GM10266 (cell line): ENCODE results near the gene PTPRD.
"Not testable (repeated sequence)": the region's sequence is repeated elsewhere in the genome, so short reads cannot be mapped to it uniquely, and the experiment has no call there.

Experiments
- DNase-seq: peaks from one replicate; pipeline ENCODE4 v3.0.0; 2012; ENCODE audit errors: extremely low spot score
- TF ChIP-seq, protein P1 (sequence below): IDR thresholded peaks from 2 replicates; pipeline ENCODE4 v1.5.1; 2012; ENCODE audit warnings: mild to moderate bottlenecking, low read depth; ENCODE audit not compliant: control insufficient read depth, insufficient read depth; ENCODE audit errors: missing control alignments

The PTPRD gene

DNA sequence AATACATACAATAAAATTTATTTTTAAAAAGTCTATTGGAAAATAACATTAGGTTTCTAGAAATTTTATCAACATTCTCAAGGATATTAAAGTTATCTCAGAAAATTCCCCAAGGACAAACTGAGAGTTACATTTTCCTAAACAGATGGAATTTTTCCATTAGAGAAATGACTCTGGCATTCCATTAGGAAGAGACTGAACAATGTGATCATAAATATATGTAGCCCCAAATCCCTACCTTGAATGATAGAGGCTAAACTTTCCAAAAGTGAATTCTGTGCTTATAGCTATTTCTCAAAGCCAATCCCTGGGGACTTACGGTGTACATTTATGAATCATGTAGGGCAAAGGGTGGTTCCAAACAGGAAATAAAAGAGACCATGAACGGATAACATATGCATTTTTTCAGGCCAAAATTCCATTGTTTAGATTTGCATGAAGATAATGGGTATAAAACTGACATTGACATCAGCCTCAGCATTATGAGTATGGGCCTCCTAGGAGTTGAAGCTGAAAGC, 1632.2 kb downstream of the PTPRD start:
- DNase-seq: no peak
- TF ChIP-seq, protein P1, sequence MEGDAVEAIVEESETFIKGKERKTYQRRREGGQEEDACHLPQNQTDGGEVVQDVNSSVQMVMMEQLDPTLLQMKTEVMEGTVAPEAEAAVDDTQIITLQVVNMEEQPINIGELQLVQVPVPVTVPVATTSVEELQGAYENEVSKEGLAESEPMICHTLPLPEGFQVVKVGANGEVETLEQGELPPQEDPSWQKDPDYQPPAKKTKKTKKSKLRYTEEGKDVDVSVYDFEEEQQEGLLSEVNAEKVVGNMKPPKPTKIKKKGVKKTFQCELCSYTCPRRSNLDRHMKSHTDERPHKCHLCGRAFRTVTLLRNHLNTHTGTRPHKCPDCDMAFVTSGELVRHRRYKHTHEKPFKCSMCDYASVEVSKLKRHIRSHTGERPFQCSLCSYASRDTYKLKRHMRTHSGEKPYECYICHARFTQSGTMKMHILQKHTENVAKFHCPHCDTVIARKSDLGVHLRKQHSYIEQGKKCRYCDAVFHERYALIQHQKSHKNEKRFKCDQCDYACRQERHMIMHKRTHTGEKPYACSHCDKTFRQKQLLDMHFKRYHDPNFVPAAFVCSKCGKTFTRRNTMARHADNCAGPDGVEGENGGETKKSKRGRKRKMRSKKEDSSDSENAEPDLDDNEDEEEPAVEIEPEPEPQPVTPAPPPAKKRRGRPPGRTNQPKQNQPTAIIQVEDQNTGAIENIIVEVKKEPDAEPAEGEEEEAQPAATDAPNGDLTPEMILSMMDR: no peak

DNA sequence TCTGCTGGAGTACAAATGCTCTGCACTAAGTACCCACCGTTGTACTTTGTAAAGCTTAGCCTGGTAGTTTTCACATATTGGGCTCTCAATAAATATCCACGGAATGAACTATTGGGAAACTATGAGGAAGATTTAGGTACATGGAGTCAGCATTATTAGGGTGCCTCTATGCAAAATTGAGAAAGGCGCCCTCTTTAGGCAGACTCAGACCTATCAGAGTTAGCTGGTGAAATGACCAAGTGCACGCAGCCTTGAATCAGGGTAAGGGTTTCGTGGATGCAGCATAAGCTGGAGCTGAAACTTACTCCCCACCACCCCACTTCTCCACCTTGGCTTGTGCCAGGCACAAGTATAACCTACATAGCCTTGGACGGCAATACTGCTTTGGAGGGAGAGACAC, 1634.5 kb downstream of the PTPRD start:
- DNase-seq: no peak
- TF ChIP-seq, protein P1: no peak

DNA sequence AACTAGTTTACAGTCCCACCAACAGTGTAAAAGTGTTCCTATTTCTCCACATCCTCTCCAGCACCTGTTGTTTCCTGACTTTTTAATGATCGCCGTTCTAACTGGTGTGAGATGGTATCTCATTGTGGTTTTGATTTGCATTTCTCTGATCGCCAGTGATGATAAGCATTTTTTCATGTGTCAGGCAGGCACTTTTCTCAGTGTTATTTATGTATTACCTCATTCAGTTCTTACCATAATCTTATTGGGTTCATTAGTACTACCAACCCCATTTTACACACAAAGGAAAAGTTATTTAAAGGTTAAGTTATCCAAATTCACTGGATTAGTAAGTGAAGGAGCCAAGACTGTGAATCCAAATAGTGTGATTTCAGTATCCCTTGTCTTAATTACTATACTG, 1644.5 kb downstream of the PTPRD start:
- not testable (repeated sequence) for DNase-seq

DNA sequence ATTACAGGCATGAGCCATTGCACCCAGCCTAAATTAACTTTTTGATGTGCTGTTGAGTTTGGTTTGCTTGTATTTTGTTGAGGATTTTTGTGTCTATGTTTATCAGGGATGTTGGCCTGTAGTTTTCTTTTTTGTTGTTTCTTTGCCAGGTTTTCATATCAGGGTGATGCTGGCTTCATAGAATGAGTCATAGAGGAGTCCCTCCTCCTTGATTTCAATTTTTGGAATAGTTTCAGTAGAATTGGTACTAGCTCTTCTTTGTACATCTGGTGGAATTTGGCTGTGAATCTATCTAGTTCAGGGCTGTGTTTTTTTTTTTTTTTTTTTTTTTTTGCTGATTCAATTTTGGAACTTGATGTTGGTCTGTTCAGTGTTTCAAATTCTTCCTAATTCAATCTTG, 1648.9 kb downstream of the PTPRD start:
- TF ChIP-seq, protein P1: no peak
- DNase-seq: no peak

DNA sequence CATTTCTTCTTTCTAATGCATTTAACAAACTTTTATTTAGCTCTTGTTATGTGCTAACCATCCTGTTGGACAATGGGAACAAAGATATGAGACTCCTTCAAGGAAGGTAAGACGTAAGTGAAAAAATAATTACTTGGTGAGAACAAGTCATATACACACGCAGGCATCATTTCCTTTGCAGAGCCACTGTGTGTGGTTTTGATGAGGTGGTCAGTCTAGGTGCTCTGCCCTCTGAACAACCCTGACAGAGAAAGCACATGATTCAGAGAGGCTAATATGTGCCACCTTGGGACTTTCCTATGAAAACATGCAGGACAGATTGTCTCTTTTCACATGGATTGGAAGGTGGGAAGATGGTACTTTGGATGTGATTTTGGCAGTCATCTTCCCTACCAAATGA, 1650.7 kb downstream of the PTPRD start:
- DNase-seq: no peak

DNA sequence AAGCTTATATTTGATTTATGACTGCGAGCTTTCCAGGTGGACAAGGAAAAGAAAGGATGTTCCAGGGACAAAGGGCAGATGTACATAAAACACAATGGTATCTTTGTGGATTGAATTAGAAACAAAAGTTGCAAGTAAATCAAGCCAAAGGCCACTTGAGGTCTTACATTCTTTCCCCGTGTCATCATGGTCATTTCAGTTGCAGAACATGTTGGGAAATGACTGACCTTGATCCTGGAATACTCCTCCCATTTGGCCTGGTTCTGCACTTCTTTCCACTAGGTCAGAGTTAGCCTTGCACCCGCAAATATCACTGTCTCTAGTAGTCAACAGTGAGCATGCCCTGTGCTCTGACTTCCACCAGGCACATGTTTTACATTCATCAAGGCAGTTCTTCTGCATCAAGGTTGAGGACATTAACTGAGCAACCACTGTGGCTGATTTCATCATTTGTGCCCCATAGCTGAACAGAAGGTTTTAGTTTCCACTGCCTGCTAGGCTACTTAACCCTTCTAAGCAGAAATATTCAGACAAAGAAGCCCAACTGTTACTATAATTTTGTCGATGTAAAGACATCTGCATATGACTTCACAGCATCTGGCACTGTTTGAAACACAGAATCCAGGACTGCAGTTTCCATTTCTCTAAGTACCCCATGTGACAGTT, 1651.5 kb downstream of the PTPRD start:
- TF ChIP-seq, protein P1: no peak
- DNase-seq: no peak

More for the DNA sequence above, 1650.7 kb downstream of the PTPRD start:
- TF ChIP-seq, protein P1: no peak

DNA sequence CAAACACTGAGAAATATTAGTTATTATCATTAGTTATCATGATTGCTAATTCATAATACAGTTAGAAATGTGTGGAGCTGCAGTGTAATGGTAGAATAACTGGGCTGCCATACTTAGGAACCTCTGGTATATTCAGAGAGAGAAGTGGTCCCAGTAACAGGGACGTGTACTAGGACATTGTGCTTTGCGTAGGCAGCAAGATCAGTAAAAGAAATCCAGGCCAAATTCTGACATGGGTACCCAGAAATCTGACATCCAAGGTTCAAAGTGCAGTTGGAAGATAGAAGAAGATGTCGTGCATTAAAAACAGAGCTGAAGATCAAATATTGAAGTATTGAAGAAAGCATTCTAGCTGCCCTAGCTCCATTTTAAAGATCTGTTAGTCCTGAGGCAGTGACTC, 1652.5 kb downstream of the PTPRD start:
- no peak for DNase-seq
- TF ChIP-seq, protein P1: no peak
